GM21390 (cell line): ENCODE data around the gene S100A11.

Source experiments
- ATAC-seq: cut with Tn5 transposase; IDR thresholded peaks from one replicate; pipeline ENCODE4 v1.9.1; 2021; ENCODE audit not compliant: unreplicated experiment

Gene S100A11

DNA sequence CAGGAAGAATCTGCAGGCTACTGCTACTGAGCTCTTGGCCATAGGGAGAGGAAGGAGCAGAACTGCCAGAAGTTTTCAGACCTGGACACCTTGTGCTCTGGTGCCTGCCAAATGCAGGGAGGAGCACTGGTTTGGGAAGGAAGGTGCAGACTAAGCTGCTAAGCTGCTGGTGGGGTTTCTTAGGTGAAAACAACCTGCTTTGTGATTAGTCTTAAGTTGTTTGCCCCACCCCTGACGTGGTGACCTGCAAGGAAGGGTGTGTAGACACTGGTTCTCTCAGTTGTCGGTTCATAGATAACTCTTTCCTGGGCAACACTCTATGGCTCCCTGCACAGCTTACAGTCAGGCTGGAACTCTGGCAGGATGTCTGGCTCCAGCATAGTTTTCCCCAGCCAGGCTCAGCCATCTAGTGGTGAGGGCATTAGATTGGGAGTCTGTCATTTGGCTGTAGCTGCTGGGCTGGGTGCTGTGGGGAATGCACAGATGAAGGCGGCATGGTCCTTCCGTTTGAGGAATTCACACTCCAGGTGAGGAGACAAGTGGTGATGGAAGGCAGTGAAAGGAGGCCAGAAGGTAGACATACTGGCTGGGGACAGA lies 32.9 kb downstream of the S100A11 start:
- ATAC-seq, result no peak

DNA sequence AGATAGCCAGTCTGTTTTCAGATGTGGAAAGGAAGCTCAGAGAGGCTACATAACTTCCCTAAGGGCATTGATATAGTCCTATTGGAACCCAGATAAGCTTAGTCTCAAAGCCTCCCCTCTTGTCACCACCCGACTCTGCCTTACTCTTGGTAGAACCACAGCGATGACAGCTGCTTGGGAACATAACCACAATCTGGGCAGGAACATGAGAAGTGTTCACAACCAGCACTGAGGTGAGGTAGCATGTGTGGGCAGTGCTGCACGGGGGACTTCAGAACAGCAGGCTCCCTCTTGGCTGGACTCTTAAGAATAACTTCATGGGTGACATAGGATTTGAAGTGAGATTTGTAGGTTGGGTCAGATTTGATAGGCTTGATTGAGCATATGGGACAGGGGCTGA lies 33.8 kb downstream of the S100A11 start:
- ATAC-seq, result no peak

DNA sequence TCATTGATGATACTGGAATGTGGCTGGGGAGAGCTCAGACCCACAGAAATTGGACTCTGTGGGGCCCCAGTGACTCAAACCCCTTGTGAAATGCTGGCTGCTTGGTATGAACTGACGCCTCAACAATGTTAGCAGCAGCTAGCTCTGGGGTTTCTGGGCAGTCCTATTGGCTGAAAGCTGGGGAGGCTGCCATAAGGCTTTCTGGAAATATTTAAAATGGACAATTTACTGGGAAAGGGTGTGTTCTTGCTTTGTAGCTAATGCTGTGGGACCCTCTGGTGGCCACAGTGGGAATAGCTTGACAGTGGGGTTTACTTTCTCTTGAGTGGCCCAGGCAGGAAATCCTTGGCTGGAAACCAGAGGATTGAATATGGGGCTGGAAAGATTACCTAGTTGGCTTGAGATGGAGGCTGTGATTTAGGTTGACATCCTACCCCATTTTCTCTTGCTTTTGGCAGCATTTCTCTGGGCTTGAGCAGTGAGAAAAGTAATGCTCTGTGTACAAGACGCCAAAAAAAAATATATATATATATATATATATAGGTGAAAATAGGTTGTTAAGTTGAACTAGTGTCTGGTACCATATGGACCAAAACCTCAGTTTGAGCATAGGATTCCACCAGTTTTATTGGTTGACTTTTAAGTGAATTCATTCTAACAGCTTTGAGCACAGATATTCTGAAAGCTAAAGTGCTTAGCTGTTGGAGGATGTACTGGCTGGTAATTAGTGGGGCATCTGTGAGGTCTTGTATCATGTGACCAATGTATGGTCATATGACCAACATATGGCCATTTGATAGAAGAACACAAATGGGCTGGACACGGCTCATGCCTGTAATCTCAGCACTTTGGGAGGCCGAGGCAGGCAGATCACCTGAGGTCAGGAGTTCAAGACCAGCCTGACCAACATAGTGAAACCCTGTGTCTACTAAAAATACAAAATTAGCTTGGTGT lies 34.9 kb downstream of the S100A11 start:
- ATAC-seq, result no peak

DNA sequence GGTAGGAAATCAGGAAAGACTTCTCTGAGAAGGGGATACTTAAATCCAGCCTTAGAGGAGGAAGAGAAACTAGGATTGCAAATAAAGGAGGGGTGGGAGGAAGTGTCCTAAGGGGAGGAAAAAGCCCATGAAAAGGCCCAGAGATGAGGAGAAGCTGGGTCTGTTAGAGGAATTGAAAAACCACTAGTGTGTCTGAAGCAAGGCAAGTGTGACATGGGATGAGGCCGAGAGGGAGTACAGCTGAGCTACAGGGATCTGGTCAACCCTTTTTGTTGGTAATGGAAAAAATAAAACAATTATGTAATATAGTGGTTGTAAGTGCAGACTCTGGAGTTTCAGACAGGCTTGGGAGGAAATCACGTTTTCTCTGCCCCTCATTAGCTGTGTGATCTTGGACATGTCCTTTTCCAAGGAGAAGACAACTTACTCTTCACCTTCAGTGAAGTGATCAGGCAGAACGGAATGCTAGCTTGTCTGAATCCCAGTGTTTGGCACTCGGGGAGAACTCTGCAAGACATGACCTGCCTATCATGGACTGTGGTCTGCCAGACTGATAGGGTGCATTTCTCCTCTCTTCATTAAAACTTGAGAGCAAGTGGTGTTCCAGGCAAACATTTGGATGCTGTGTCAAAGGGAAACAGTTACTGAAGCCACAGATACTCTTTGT lies 35.7 kb downstream of the S100A11 start:
- no peak for ATAC-seq

DNA sequence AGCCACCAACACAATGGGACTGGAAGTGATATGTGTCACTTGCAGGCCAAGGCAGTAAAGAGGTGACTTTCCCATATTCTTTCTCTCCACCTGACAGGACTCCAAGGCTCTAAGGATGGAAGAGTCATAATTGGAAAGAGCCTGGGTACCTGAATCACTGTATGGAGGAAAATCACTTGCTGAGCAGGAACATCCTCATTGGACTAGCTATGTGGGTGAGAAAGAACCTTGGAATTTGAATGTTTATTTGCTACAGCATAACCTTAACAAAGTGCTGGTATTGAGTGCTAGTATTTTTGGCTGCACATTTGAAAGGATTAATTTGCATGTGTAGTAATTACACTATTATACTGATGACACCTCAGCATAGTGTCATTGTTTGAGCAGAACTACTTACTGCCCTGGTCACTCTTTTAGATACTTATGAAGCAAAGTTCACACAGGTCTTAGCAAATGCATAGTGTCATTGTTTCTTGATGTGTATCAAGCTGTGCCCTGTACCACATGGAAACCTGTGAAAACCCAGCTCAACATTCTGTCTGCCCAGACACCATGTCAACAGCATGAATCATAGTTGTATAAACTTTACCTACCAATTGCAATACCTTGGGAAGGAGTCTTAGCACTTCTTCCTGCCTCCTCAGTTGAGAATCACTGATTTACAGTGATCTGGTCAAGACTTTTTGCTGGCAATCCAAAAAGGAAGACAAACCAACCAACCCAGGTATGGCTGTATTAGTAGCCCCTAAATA lies 38.0 kb downstream of the S100A11 start:
- no peak for ATAC-seq

DNA sequence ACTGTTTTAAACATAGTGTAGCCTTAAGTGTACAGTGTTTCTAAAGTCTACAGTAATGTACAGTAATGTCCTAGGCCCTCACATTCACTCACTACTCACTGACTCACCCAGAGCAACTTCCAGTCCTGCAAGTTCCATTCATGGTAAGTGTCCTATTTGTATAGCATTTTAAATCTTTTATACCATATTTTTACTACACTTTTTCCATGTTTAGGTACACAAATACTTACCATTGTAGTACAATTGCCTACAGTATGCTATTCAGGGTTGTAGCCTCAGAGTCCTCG lies 39.6 kb downstream of the S100A11 start:
- no peak for ATAC-seq

DNA sequence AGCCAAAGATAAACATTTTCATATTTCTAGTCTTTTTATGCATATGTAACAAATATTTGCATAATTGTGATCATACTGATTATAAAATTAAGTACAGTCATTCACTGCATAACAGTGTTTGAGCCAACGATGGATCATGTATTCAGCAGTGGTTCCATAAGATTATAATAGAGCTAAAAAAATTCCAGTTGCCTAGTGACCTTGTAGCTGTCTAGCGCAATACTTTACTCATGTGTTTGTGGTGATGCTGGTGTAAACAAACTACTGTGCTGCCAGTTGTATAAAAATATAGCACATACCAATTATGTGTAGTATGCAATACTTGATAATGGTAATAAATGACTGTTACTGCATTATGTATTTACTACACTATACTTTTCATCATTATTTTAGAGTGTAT lies 41.0 kb downstream of the S100A11 start:
- no peak for ATAC-seq

DNA sequence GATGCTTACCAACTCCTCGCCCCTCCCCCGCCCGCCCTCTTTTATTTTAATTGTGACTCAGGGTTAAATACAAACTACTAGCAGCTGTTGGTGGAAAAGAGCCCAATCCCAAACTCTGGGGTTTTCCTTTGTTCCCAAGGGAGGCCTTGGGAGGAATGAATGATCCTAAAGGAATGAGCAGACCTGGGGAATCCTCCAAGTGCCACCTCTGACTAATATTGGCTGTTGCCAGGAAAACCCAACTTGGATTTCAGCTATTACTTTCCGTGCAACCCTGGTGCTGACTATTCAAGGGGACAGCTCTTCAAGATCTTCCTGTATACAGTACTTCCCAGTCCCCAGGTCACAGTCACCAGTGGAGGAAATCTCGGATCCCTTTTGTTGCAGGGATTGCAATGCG lies 41.8 kb downstream of the S100A11 start:
- ATAC-seq, result no peak

DNA sequence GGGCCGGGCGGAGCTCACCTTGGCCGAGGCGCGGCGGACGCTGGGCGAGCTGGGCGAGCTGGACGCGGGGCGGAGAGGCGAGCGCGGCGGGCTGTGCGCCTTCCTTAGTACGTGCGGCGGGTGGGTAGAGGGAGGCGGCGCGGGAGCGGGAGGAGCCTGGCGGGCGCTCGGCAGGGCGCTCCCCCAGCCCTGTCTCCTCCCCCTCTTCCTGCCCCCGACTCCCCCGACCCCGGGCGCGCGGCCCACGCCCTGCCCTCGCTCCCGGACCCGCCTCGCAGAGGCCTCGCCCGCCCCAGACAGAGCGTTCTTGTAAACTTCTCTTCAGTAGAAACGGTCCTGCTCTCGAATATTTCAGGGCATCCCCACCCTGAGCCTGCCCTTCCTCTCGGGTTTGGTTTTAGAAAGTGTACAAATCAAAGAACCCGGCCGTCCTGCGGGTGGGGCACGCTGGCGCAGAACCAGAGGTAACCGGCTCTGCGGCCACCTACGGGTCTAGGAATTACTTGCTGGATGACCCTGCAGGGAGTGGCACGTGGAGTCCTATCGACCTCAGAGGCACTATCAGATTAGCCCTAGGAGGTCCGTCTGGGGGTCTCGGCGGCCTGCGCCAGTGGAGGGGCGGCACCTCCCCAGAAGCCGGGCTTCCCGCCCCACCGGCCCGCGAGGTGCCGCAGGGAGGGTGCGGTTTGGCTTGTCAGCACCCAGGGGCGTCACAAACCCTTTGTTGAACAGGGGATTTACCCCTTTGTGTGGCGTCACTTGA lies 42.9 kb downstream of the S100A11 start, which contains the start of gene S100A10:
Gene S100A10, minus strand, starts transcription at position 126 of the 763 bp plus-strand sequence. CDS start 7,629 bp downstream, outside the sequence.
- no peak for ATAC-seq

DNA sequence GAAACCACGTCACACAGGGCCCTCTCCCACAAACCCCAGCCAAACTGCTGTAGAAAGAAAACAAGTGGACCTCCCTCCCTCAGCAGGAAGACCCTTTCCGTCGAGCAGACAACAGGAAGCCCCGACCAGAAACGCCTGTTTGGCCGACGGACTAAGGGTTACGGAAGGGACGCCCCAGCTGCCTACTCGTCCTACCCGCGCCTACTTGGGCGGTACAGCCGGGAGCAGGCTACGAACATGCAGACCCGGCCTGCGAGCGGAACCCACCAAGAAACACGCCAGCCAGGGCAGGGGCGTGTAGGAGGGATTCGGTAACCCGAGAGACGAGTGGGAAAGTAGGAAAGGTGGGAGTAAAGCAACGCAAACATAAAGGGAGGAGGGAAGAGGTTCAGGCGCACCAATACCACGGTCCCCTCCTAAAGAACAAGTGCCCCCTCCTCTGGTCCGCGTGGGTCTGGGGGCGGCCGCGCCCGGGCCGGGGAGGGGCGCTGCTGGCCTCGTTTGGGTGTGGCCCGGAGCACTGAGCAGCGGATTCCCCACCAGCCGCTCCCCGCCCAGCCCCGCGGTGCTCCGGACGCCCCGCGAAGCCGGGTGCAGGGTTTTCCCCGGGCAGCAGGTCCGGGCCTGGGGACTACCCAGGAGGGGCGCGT lies 43.6 kb downstream of the S100A11 start:
- ATAC-seq, result no peak

DNA sequence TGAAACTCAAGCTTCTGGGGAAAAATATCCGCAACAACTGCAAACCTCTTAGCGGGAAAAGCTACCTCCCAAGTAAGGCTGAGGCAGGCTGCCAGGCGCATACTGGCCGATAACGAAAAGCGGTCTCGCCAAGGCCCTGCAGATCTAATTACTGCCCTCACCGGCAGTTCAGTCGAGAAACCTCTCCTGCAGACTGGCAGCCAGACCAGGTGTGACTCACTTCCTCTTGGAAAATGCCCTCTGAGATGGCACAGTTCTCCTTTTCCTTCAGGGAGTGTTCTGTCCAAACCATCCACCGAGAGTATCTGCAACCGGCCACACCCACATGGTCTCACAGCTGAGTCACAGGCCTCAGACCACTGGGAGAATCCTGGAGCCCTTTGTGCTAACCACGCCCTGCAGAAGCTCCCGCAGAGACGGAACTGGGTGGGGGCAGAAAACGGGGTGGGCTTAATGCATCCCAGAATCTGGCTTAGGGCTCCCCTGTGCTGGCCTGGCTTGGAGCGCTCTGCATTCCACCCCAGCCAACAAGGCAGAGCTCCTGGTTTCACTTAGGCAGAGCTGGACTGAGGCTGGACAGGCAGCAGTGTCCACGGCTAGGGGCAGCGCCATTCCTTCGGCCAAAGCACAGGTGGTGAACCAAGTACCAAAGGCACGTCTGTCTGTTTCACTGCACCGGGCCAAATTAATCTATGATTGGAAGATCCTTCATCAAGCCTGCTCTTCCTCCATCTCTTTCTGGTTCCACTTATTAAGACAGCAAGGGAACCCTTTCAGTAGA lies 44.3 kb downstream of the S100A11 start:
- no peak for ATAC-seq

DNA sequence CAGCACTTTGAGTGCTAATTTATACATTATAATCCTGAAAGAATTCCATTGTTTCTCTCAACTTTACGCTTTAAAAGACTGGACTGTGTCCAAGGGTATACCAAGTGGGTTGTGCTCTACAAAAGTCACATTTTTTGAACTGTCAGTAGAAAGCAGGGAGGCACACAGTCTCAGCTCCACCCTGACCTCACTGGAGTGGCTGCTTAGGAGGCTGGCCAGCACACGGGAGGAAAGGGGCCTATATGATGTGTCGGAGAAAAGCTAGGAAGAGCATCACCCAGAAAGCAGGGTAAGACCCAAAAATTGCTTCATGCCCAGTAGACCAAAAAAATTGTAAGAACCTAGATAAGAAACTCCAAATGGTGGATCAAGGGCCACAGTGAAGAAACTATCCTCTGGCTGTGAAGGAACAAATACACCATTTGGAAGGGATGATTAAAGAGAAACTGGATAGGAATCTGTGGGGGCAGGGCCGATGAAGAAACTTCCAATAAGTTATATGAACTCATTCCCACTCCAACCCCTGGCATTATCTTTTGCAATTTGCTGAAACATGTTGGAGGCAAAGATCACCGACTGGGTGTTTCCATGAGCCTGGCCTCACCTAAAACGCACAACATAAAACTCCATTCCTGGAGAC lies 45.0 kb downstream of the S100A11 start:
- ATAC-seq, result no peak

DNA sequence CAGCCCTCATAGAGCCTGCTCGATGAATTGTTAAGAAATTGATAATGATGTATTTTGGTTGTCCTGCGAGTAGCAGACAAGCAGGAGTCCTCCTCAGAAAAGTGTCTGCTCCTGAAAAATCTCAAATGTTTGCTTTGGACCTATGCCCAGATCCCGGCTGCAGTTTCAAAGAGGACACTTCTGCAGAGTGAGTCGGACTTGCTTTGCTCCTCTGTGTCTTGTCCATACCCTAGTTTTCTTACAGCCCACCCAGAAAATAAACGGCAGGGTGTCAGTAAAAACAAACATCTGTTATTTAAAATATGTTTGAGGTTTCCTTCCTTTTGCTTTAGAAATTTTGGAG lies 46.0 kb downstream of the S100A11 start:
- no peak for ATAC-seq

DNA sequence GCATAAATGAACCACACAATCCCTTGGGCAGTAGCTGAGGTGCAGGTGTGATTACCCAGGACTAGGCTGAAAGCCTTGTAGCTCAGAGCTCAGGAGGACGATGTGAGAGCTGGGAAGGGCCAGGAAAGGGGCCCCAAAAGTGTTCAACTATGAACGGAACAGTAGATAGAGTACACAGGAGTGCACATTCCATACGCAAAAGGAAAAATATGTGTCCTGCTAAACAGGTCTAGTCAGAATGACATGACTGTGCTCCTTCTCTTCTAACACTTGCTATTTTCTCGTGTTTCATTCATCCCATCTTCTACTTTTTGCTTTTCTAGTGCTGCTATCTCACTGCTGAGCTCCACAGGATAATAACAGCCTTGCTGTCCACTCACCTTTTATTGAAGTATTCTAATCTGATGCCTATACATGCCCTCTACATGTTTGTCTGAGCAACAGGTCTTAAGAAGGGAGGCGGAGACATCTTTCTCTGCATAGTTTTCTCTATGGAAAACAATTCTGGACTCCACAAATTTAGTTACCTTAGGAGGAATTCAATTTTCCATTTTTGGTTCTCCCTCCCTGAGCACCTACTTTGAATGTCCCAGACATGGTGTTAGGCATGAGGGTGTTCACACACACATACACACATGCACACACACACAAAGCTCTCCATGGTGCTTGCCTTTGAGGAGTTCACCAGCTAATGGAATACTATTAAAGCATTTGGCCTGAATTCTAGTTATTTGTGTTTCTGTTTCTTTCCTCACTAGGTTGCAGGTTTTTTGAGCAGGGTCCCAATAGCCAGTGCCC lies 46.5 kb downstream of the S100A11 start:
- no peak for ATAC-seq

DNA sequence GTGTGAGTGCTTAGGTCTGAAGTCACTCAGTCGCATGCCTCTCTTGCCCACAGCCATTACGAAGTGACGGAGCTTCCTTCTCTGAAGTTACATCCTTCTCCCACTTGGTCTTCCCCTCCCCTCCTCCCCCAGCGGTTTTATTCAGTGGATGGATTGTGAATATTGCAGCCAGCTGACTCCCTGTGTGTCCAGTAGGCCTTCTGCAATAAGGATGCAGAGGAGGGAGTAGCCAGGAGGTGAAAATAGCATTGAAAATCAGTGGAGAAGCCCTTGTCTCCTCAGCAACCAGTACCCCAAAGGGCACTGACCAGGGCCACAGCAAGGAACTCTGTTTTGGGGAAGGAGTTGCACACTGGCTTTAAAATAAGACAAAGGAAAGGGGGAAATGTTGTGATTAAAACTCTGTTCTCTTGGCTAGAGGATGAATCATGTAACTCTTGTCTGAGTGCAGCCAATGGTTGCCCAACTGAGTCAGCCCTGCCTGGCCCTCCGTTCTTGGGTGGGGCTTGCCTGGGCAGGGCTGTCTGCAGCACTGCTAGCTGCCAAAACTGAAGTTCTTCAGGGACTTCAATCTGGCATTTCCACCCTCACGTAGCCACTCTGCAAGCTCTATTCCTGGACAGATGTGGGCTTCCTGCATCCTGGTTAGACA lies 47.5 kb downstream of the S100A11 start:
- no peak for ATAC-seq

DNA sequence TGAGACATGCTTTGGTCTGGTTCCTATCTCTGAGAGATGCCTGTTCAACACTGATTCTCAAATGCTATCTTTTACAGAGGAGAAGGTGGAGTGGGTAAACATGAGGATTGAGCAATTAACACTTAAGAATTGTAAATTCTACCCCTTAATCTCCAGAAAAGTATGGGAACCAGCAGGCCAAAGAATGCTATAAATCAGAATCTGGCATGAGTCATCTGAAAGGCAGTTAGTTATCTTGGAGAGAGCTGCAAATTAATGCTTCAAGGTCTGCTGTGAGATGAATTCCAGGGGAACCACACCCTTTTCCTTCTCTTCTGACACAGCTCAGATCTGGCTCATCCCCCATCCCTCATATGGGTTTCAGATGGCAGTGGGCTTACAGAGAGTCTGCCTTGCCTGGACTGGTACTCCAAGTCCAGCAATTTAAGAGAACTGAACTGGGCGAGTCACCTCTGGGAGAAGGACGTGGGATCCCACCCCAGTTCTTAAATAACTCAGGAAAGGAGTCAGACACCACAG lies 48.3 kb downstream of the S100A11 start:
- ATAC-seq, result no peak

DNA sequence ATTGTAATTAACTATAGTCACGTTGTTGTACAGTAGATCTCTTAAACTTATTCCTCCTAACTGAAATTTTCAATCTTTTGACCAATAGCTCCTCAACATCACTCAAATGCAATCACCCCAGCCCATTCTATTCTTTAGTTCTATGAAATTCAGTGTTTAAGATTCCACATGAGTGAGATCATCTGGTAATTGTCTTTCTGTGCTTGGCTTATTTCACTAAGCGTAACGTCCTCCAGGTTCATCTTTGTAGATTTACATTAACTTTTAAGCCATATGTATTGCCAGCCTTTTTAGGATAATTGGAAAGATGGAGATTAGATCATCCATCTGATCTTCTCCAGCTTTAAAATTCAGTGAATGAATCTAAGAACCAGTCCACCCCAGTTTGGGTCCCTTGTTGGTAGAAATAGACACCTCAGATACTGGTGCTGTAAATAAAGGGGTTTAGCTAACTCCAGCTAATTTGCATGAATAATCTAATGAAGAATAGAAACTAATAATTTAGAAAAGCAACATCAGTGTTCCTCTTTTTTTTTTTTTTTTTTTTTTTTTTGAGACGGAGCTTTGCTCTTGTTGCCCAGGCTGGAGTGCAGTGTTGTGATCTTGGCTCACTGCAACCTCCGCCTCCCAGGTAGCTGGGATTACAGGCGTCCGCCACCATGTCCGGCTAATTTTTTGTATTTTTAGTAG lies 50.2 kb downstream of the S100A11 start:
- no peak for ATAC-seq
